HCT116 (cell line): ENCODE data around the gene CUEDC1. TPM values are rescaled to one million over a fixed set of nuclear protein-coding genes. Genes with fewer than 3 reads are reported as not detected.

ENCODE experiments used
- ATAC-seq: fragments of 200-7000 bp; cut with Tn5 transposase; 2 replicates; pipeline ENCODE4 v1.9.1; 2020; ENCODE audit warnings: mild to moderate bottlenecking, moderate library complexity
- BruUV-seq: library from RNA; stranded (reverse); fragments of 400-500 nt; replicated peaks from 2 replicates; lab custom pipeline; 2021; lab: Mats Ljungman, UMichigan
- CTCF ChIA-PET: fragments of 300-600 bp; sonication (Branson Sonifier 250); formaldehyde crosslinking; loops from one replicate; lab custom pipeline; 2021; ENCODE audit warnings: antibody characterized with exemption; lab: Charles Lee
- POLR2A ChIA-PET: fragments of 300-600, 350-600 bp; sonication (Branson Sonifier 250); formaldehyde crosslinking; loops from one replicate; lab custom pipeline; 2021; ENCODE audit warnings: antibody characterized with exemption; lab: Charles Lee
- RAD21 ChIA-PET, 2 experiments: fragments of 300-600 bp; sonication (Branson Sonifier 250); formaldehyde crosslinking; loops; one replicate each; lab custom pipeline; 2023; ENCODE audit warnings: low total read pairs in 2 of 2; ENCODE audit not compliant: uncharacterized antibody in 2 of 2, unreplicated experiment in 2 of 2, low non-redundant PET in 1 of 2; lab: Charles Lee
- DNase-seq: peaks from one replicate; pipeline ENCODE4 v3.0.0-alpha.2; 2010; ENCODE audit warnings: low read depth, low spot score
- H2AFZ ChIP-seq: fragments of 200-600 bp; shearing (Covaris generic), sonication (generic); 2 replicates; pipeline ENCODE4 v1.6.1; 2017; ENCODE audit warnings: low read depth, mixed run types, mixed read lengths, antibody characterized with exemption, low read length; ENCODE audit not compliant: poor library complexity, severe bottlenecking
- H3K27ac ChIP-seq: 2 replicates; pipeline ENCODE4 v1.5.1; 2012; ENCODE audit warnings: low read depth, low read length
- H3K27me3 ChIP-seq: fragments of 200-600 bp; sonication (generic); 2 replicates; pipeline ENCODE4 v1.6.1; 2016; ENCODE audit warnings: mixed run types, low read length, mixed read lengths; ENCODE audit not compliant: insufficient read depth
- H3K36me3 ChIP-seq, 2 experiments: fragments of 200-500 bp in 1 of 2; fragments of 200-600 bp in 1 of 2; sonication (Bioruptor generic) in 1 of 2; sonication (generic) in 1 of 2; 2 replicates each; pipeline versions ENCODE4 v1.5.1 to v1.6.1; 2014 to 2016; ENCODE audit warnings: low read length in 2 of 2, inconsistent platforms in 1 of 2, mixed read lengths in 1 of 2, mixed run types in 1 of 2; ENCODE audit not compliant: insufficient read depth in 2 of 2, control insufficient read depth in 1 of 2
- H3K4me1 ChIP-seq, 2 experiments: fragments of 200-600 bp in 1 of 2; sonication (generic) in 1 of 2; 2 replicates each; pipeline versions ENCODE4 v1.5.1 to v1.6.1; 2012 to 2017; ENCODE audit warnings: low read length in 2 of 2, inconsistent platforms in 1 of 2, mild to moderate bottlenecking in 1 of 2, mixed read lengths in 1 of 2, mixed run types in 1 of 2, moderate library complexity in 1 of 2; ENCODE audit not compliant: insufficient read depth in 2 of 2, control insufficient read depth in 1 of 2
- H3K4me2 ChIP-seq: fragments of 200-600 bp; sonication (generic); 2 replicates; pipeline ENCODE4 v1.6.1; 2017; ENCODE audit warnings: mixed run types, low read length, mixed read lengths
- H3K4me3 ChIP-seq, 2 experiments: fragments of 200-600 bp in 1 of 2; sonication (generic) in 1 of 2; replicated peaks in 1 of 2; 2 replicates each; pipeline ENCODE4 v1.5.1; 2011 to 2016; ENCODE audit warnings: low read length in 2 of 2, control low read depth in 1 of 2, low read depth in 1 of 2, mild to moderate bottlenecking in 1 of 2, mixed read lengths in 1 of 2, mixed run types in 1 of 2
- H3K79me2 ChIP-seq: fragments of 200-600 bp; sonication (generic); 2 replicates; pipeline ENCODE4 v1.6.1; 2017; ENCODE audit warnings: mild to moderate bottlenecking, mixed run types, low read length, moderate library complexity, mixed read lengths; ENCODE audit not compliant: insufficient read depth
- H3K9ac ChIP-seq: fragments of 200-600 bp; sonication (generic); 2 replicates; pipeline ENCODE4 v1.6.1; 2016; ENCODE audit warnings: low read length, mixed read lengths
- H3K9me2 ChIP-seq: fragments of 200-600 bp; sonication (generic), shearing (Covaris generic); 2 replicates; pipeline ENCODE4 v1.6.1; 2017; ENCODE audit warnings: mixed run types, mild to moderate bottlenecking, moderate library complexity; ENCODE audit not compliant: insufficient read depth
- H3K9me3 ChIP-seq, 2 experiments: fragments of 200-500 bp in 1 of 2; fragments of 200-600 bp in 1 of 2; sonication (Bioruptor generic) in 1 of 2; sonication (generic) in 1 of 2; 2 replicates each; pipeline ENCODE4 v1.6.1; 2014 to 2017; ENCODE audit warnings: low read length in 2 of 2, mixed read lengths in 2 of 2, inconsistent platforms in 1 of 2, low read depth in 1 of 2, mild to moderate bottlenecking in 1 of 2, mixed run types in 1 of 2, moderate library complexity in 1 of 2; ENCODE audit not compliant: control insufficient read depth in 1 of 2, insufficient read depth in 1 of 2
- H4K20me1 ChIP-seq: fragments of 200-600 bp; sonication (generic), shearing (Covaris generic); 2 replicates; pipeline ENCODE4 v1.6.1; 2017; ENCODE audit warnings: mixed run types, mild to moderate bottlenecking, moderate library complexity; ENCODE audit not compliant: insufficient read depth
- CBX3 ChIP-seq: IDR thresholded peaks from 2 replicates; pipeline ENCODE4 v1.6.1; 2012; ENCODE audit warnings: low read depth
- CEBPB ChIP-seq: IDR thresholded peaks from 2 replicates; pipeline ENCODE4 v1.6.1; 2012; ENCODE audit warnings: low read depth
- EGR1 ChIP-seq: IDR thresholded peaks from 2 replicates; pipeline ENCODE4 v1.6.1; 2012; ENCODE audit warnings: low read depth
- EZH2 ChIP-seq: fragments of 200-600 bp; sonication (generic); IDR thresholded peaks from 2 replicates; pipeline ENCODE4 v1.6.1; 2017; ENCODE audit warnings: antibody characterized with exemption, mixed run types
- EZH2phosphoT487 ChIP-seq: fragments of 200-600 bp; IDR thresholded peaks from 2 replicates; pipeline ENCODE4 v1.6.1; 2018; ENCODE audit warnings: antibody characterized with exemption, borderline replicate concordance
- FOSL1 ChIP-seq: IDR thresholded peaks from 2 replicates; pipeline ENCODE4 v1.6.1; 2012; ENCODE audit warnings: low read depth
- JUND ChIP-seq: IDR thresholded peaks from 2 replicates; pipeline ENCODE4 v1.6.1; 2012
- POLR2A ChIP-seq: IDR thresholded peaks from 2 replicates; pipeline ENCODE4 v1.7.0; 2011; ENCODE audit warnings: borderline replicate concordance; ENCODE audit not compliant: insufficient read depth, insufficient read length; ENCODE audit errors: extremely low read depth
- POLR2AphosphoS5 ChIP-seq: IDR thresholded peaks from 2 replicates; pipeline ENCODE4 v1.6.1; 2011; ENCODE audit warnings: mild to moderate bottlenecking, low read depth, low read length, moderate library complexity
- RAD21 ChIP-seq: IDR thresholded peaks from 2 replicates; pipeline ENCODE4 v1.6.1; 2012; ENCODE audit warnings: low read depth, mild to moderate bottlenecking
- SIN3A ChIP-seq: IDR thresholded peaks from 2 replicates; pipeline ENCODE4 v1.6.1; 2012; ENCODE audit warnings: low read depth
- SP1 ChIP-seq: IDR thresholded peaks from 2 replicates; pipeline ENCODE4 v1.6.1; 2012; ENCODE audit warnings: low read depth
- SRF ChIP-seq: IDR thresholded peaks from 2 replicates; pipeline ENCODE4 v1.6.1; 2012; ENCODE audit warnings: low read depth
- YY1 ChIP-seq: IDR thresholded peaks from 2 replicates; pipeline ENCODE4 v1.6.1; 2011; ENCODE audit warnings: low read length, low read depth, moderate library complexity, mild to moderate bottlenecking; ENCODE audit not compliant: insufficient replicate concordance; ENCODE audit errors: extremely low read depth
- ZNF274 ChIP-seq: fragments of 200-500 bp; sonication (Bioruptor generic); IDR thresholded peaks from 2 replicates; pipeline ENCODE4 v1.6.1; 2014; ENCODE audit warnings: mild to moderate bottlenecking, low read depth, low read length, inconsistent platforms
- intact Hi-C: fragments of 100-400 bp; cut with micrococcal nuclease; formaldehyde crosslinking; loops from 2 replicates; pipeline ENCODE4 v1.10.0; 2022
- total RNA-seq: library from RNA; stranded (reverse); gene quantifications from one replicate; pipeline ENCODE4 v1.2.1, GENCODE V29; 2021; ENCODE audit not compliant: unreplicated experiment
- TF ChIP-seq, protein P1 (sequence below): IDR thresholded peaks from 2 replicates; pipeline ENCODE4 v1.6.1; 2011; ENCODE audit warnings: mild to moderate bottlenecking, low read length, moderate library complexity; ENCODE audit not compliant: insufficient replicate concordance; ENCODE audit errors: extremely low read depth
- TF ChIP-seq, protein P2 (sequence below): IDR thresholded peaks from 2 replicates; pipeline ENCODE4 v1.6.1; 2012
- TF ChIP-seq, protein P3 (sequence below), 3 experiments: fragments of 200-600 bp in 1 of 3; sonication (generic) in 1 of 3; IDR thresholded peaks in 2 of 3; conservative IDR thresholded peaks in 1 of 3; 2 replicates each; pipeline ENCODE4 v1.5.1; 2012 to 2017; ENCODE audit warnings: low read depth in 2 of 3, low read length in 2 of 3, antibody characterized with exemption in 1 of 3, borderline replicate concordance in 1 of 3, control low read depth in 1 of 3, mild to moderate bottlenecking in 1 of 3, mixed read lengths in 1 of 3, mixed run types in 1 of 3, moderate library complexity in 1 of 3; ENCODE audit not compliant: insufficient read depth in 1 of 3
- TF ChIP-seq, protein P4 (sequence below): IDR thresholded peaks from 2 replicates; pipeline ENCODE4 v1.6.1; 2012; ENCODE audit warnings: low read depth
- TF ChIP-seq, protein P5 (sequence below): IDR thresholded peaks from 2 replicates; pipeline ENCODE4 v1.6.1; 2012

CUEDC1 gene
- total RNA-seq, 1 experiment from 2014 or later: 60.2 TPM

DNA sequence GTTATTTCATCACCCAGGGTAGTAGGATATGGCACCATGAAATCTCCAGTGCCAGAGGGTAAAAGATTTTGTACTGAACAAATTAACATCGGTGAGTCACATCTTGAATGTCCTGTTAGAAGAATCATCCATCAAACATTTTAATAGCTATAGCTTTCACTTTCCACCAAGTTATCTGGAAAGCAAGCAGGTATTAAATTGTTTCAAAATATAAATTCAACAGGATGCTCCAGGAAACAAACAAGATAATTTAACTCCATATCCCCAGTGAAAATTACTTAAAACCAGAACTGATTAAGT, 30.4 kb upstream of the CUEDC1 start:
- H3K9me2 ChIP-seq: no peaks in the 10 kb centered on the region
- ChIA-PET POLR2A (interaction anchor here (0.7 to 1.9 kb wide), 5 partner anchors 14 to 87 kb away, joined by 3 to 8 read pairs (median 3); partner anchors contain the start of gene SRSF1), RAD21 (interaction anchor here (0.6 to 1.0 kb wide), 3 partner anchors 115 to 125 kb away, joined by 3 to 4 read pairs (median 3); no protein-coding TSS in a partner anchor), CTCF (interaction anchor here (0.7 to 2.5 kb wide), 6 partner anchors 14 to 128 kb away, joined by 3 to 14 read pairs (median 6); no protein-coding TSS in a partner anchor)
- intact Hi-C loops: loop anchor here (5.0 kb wide), 1 partner anchor 108 kb away; no protein-coding TSS in a partner anchor
- H3K4me2 ChIP-seq: peak overlapping the region; percentile 89
- peaks cover 44 to 50% of the 10 kb centered on the region in 2 experiments for H3K4me1 ChIP-seq
- H3K36me3 ChIP-seq: peaks cover 7 to 48% of the 10 kb centered on the region in 2 experiments
- peaks cover 70% of the 10 kb centered on the region for H3K79me2 ChIP-seq
- peak overlapping the region; percentile 96; the same call in 1 of the 2 replicates for H3K27ac ChIP-seq
- ATAC-seq: no peak
- H3K9ac ChIP-seq: peak overlapping the region; percentile 76
- no peak overlapping the region for H2AFZ ChIP-seq
- peak overlapping the region; percentile 23 to 67 for H3K4me3 ChIP-seq
- H3K27me3 ChIP-seq: no peaks in the 10 kb centered on the region
- no peaks in the 10 kb centered on the region for H3K9me3 ChIP-seq
- H4K20me1 ChIP-seq: no peaks in the 10 kb centered on the region
- no TSS peak for BruUV-seq
- no peak for DNase-seq
- TF ChIP-seq EZH2 (no peak), EGR1 (0 out of 2 replicates have a peak, but pooled peaks have one; percentile 18), CBX3 (peak; percentile 45; the same call in 1 of the 2 replicates), POLR2AphosphoS5 (0 out of 2 replicates have a peak, but pooled peaks have one; percentile 38), SP1 (peak; percentile 60; the same call in 1 of the 2 replicates), CEBPB (peak; percentile 76), POLR2A (no peak), FOSL1 (peak; percentile 75), SIN3A (0 out of 2 replicates have a peak, but pooled peaks have one; percentile 30), EZH2phosphoT487 (no peak), JUND (peak; percentile 78), RAD21 (0 out of 2 replicates have a peak, but pooled peaks have one; percentile 13), SRF (peak; percentile 36; the same call in 1 of the 2 replicates), ZNF274 (no peak), YY1 (no peak)
- TF ChIP-seq, protein P1, sequence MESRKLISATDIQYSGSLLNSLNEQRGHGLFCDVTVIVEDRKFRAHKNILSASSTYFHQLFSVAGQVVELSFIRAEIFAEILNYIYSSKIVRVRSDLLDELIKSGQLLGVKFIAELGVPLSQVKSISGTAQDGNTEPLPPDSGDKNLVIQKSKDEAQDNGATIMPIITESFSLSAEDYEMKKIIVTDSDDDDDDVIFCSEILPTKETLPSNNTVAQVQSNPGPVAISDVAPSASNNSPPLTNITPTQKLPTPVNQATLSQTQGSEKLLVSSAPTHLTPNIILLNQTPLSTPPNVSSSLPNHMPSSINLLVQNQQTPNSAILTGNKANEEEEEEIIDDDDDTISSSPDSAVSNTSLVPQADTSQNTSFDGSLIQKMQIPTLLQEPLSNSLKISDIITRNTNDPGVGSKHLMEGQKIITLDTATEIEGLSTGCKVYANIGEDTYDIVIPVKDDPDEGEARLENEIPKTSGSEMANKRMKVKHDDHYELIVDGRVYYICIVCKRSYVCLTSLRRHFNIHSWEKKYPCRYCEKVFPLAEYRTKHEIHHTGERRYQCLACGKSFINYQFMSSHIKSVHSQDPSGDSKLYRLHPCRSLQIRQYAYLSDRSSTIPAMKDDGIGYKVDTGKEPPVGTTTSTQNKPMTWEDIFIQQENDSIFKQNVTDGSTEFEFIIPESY: no peak
- TF ChIP-seq, protein P2, sequence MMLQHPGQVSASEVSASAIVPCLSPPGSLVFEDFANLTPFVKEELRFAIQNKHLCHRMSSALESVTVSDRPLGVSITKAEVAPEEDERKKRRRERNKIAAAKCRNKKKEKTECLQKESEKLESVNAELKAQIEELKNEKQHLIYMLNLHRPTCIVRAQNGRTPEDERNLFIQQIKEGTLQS: 0 out of 2 replicates have a peak, but pooled peaks have one; percentile 45
- TF ChIP-seq, protein P3, sequence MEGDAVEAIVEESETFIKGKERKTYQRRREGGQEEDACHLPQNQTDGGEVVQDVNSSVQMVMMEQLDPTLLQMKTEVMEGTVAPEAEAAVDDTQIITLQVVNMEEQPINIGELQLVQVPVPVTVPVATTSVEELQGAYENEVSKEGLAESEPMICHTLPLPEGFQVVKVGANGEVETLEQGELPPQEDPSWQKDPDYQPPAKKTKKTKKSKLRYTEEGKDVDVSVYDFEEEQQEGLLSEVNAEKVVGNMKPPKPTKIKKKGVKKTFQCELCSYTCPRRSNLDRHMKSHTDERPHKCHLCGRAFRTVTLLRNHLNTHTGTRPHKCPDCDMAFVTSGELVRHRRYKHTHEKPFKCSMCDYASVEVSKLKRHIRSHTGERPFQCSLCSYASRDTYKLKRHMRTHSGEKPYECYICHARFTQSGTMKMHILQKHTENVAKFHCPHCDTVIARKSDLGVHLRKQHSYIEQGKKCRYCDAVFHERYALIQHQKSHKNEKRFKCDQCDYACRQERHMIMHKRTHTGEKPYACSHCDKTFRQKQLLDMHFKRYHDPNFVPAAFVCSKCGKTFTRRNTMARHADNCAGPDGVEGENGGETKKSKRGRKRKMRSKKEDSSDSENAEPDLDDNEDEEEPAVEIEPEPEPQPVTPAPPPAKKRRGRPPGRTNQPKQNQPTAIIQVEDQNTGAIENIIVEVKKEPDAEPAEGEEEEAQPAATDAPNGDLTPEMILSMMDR (IDR thresholded peaks at IDR 0.05 in 2 of 3, conservative IDR thresholded peaks at IDR 0.05 in 1 of 3; ENCODE audit: borderline replicate concordance in 1 of 3, insufficient read depth in 1 of 3, low read depth in 2 of 3, low read length in 2 of 3): no peak
- TF ChIP-seq, protein P4, sequence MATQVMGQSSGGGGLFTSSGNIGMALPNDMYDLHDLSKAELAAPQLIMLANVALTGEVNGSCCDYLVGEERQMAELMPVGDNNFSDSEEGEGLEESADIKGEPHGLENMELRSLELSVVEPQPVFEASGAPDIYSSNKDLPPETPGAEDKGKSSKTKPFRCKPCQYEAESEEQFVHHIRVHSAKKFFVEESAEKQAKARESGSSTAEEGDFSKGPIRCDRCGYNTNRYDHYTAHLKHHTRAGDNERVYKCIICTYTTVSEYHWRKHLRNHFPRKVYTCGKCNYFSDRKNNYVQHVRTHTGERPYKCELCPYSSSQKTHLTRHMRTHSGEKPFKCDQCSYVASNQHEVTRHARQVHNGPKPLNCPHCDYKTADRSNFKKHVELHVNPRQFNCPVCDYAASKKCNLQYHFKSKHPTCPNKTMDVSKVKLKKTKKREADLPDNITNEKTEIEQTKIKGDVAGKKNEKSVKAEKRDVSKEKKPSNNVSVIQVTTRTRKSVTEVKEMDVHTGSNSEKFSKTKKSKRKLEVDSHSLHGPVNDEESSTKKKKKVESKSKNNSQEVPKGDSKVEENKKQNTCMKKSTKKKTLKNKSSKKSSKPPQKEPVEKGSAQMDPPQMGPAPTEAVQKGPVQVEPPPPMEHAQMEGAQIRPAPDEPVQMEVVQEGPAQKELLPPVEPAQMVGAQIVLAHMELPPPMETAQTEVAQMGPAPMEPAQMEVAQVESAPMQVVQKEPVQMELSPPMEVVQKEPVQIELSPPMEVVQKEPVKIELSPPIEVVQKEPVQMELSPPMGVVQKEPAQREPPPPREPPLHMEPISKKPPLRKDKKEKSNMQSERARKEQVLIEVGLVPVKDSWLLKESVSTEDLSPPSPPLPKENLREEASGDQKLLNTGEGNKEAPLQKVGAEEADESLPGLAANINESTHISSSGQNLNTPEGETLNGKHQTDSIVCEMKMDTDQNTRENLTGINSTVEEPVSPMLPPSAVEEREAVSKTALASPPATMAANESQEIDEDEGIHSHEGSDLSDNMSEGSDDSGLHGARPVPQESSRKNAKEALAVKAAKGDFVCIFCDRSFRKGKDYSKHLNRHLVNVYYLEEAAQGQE: no peak
- TF ChIP-seq, protein P5, sequence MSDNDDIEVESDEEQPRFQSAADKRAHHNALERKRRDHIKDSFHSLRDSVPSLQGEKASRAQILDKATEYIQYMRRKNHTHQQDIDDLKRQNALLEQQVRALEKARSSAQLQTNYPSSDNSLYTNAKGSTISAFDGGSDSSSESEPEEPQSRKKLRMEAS: no peak
